Measurements from ENCODE around the gene HMGN2.

- TF ChIP-seq RXRA (IDR thresholded peaks at IDR 0.05) (no peak), GABPA (IDR thresholded peaks at IDR 0.05 in 1 of 2, conservative IDR thresholded peaks at IDR 0.05 in 1 of 2) (no peak), CTCF (IDR thresholded peaks at IDR 0.05; ENCODE audit: low read depth, low read length, missing input control) (no peak), REST (IDR thresholded peaks at IDR 0.05) (no peak), YY1 (IDR thresholded peaks at IDR 0.05) (no peak), MAX (IDR thresholded peaks at IDR 0.05) (no peak)
Observed at GRCh38 chr1:26521669-26522030, 49.4 kb downstream of the HMGN2 start.

Measured in liver (tissue), 3 donors.